ENCODE data around the gene RNF17.

Gene RNF17

DNA sequence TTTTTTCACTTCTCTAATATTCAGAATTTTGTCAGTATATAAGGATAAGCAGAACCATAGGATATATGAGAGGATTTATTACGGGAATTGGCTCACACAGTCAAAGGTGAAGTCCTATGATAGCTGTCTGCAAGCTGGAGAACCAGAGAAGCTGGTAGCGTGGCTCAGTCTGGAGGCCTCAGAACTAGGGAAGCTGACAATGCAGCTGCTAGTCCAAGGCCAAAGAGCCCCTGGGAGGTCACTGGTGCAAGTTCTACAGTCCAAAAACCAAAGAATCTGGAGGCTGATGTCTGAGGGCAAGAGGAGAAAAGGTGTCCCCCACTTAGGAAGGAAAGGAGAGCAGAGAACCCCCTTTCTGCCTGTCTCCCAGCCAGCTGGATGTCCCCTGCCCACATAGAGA lies 114.4 kb downstream of the RNF17 start:
- DNase-seq (ENCODE audit: low read depth in 2 of 2) = no peak
- no peak for TF ChIP-seq CTCF (IDR thresholded peaks at IDR 0.05; ENCODE audit: low read depth, low read length)
- H3K4me3 ChIP-seq (replicated peaks in 1 of 2; ENCODE audit: low read depth in 2 of 2, low read length in 2 of 2) = no peak overlapping the region

DNA sequence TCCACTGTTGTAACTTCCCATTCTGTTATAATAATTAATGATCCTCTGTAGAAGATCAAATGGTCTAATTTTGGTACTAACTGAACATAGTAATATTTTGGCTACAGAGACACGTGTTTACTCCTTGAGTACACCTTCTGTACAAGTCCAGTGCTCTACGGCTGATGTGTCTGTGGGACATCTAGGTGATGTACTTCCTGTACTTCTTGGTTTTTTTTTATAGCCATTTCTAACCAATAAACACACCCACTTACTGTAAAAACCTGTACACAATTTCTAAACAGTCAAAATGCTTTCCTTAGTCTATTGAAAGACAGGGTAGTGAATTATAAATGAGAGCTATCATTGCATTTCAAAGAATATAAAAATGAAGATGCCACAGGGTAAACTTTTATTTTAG lies 118.7 kb downstream of the RNF17 start:
- no peak for TF ChIP-seq CTCF (IDR thresholded peaks at IDR 0.05; ENCODE audit: low read depth, low read length)
- no peak overlapping the region for H3K4me3 ChIP-seq (replicated peaks in 1 of 2; ENCODE audit: low read depth in 2 of 2, low read length in 2 of 2)
- DNase-seq (ENCODE audit: low read depth in 2 of 2) = no peak

DNA sequence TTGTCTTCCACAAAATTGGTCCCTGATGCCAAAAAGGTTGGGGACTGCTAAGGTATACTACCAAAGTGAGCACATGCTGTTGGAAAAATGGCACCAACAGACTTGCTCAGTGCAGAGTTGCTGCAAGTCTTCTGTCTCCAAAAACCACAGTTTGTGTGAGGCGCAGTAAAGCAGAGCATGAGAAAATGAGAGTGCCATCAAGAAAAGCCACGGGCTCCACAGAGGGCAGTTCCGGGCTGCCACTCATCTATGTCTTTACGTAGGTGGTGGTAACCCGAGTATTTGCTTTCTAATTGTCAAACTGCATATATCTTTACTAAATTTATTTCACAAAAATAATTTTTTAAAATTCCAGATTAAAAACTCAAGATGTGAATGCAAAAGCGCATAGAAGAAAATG lies 123.8 kb downstream of the RNF17 start:
- no peak overlapping the region for H3K4me3 ChIP-seq (replicated peaks in 1 of 2; ENCODE audit: low read depth in 2 of 2, low read length in 2 of 2)
- TF ChIP-seq CTCF (IDR thresholded peaks at IDR 0.05; ENCODE audit: low read depth, low read length) = no peak
- no peak for DNase-seq (ENCODE audit: low read depth in 2 of 2)

GRCh38 chr13:24888291-24888931 lies 124.4 kb downstream of the RNF17 start:
- TF ChIP-seq CTCF (IDR thresholded peaks at IDR 0.05; ENCODE audit: low read depth, low read length) = no peak
- DNase-seq (ENCODE audit: low read depth in 2 of 2) = no peak
- H3K4me3 ChIP-seq (replicated peaks in 1 of 2; ENCODE audit: low read depth in 2 of 2, low read length in 2 of 2) = no peak overlapping the region

- no peak overlapping the region for H3K4me3 ChIP-seq (replicated peaks in 1 of 2; ENCODE audit: low read depth in 2 of 2, low read length in 2 of 2)
- TF ChIP-seq CTCF (IDR thresholded peaks at IDR 0.05; ENCODE audit: low read depth, low read length) = no peak
- no peak for DNase-seq (ENCODE audit: low read depth in 2 of 2)
Measured at GRCh38 chr13:24890256-24890655, 126.3 kb downstream of the RNF17 start.

DNA sequence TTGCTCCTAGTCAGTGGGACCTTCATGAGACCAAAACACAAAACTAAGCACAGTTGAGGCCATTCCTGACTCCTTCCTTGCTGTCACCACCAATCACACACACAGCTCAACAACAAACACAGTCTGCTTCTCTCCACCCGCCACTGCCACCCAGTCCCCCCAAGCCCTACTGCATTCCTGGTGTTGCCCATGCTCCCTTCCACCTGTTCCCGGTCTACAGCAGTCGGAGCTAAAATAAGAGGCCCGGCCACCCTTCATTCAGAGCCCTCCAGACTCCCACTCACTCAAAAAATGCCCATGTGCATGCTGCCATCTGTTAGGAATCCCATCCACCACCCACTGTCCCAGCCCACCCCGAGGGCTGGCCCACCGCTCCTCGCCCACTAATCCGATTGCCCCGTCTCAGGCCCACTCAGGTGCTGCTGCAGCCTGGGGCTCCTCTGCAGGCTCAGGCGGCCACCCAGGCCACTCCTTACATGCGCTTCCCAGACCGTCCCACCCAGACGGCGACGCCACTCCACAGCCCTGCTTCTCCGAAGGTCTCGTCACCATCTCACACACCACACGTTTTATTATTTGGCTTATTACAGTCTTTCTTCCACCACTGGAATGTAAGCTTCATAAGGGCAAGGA lies 127.6 kb downstream of the RNF17 start:
- no peak for DNase-seq (ENCODE audit: low read depth in 2 of 2)
- H3K4me3 ChIP-seq (replicated peaks in 1 of 2; ENCODE audit: low read depth in 2 of 2, low read length in 2 of 2) = no peak overlapping the region
- no peak for TF ChIP-seq CTCF (IDR thresholded peaks at IDR 0.05; ENCODE audit: low read depth, low read length)

- no peak overlapping the region for H3K4me3 ChIP-seq (replicated peaks in 1 of 2; ENCODE audit: low read depth in 2 of 2, low read length in 2 of 2)
- TF ChIP-seq CTCF (IDR thresholded peaks at IDR 0.05; ENCODE audit: low read depth, low read length) = no peak
- DNase-seq (ENCODE audit: low read depth in 2 of 2) = no peak
Measured at GRCh38 chr13:24892829-24893228, 128.9 kb downstream of the RNF17 start.
